Measurements from ENCODE around the gene SLC25A15. TPM values are rescaled to one million over a fixed set of nuclear protein-coding genes. Genes with fewer than 3 reads are reported as not detected.

SLC25A15 gene
- total and polyA plus RNA-seq, 2 donors (not counting 1 experiment from before 2014, with no cell fraction given) = 2.4 to 3.8 TPM

- Histone ChIP-seq H3K9ac (ENCODE audit: low read length) (no peak overlapping the region), H4K20me1 (ENCODE audit: control insufficient read depth, insufficient read depth, low read length, poor library complexity, severe bottlenecking) (no peaks in the 10 kb centered on the region), H3K79me2 (ENCODE audit: control insufficient read depth, insufficient read depth, low read length) (peaks cover 7% of the 10 kb centered on the region), H3K36me3 (replicated peaks in 1 of 2; ENCODE audit: control extremely low read depth in 1 of 2, control insufficient read depth in 1 of 2, extremely low read depth in 1 of 2, insufficient read depth in 2 of 2, low read length in 1 of 2) (peaks cover 6 to 57% of the 10 kb centered on the region in 2 experiments), H2AFZ (ENCODE audit: insufficient read depth, low read depth, low read length, poor library complexity, severe bottlenecking) (no peak overlapping the region), H3K4me3 (ENCODE audit: control extremely low read depth in 1 of 5, extremely low read depth in 1 of 5, insufficient read depth in 1 of 5, low read depth in 2 of 5, low read length in 4 of 5) (no peak overlapping the region), H3K4me2 (replicated peaks; ENCODE audit: low read depth, low read length, poor library complexity, severe bottlenecking) (no peak overlapping the region), H3K27ac (ENCODE audit: low read length in 2 of 2) (no peak overlapping the region), H3K4me1 (ENCODE audit: control insufficient read depth in 2 of 2, insufficient read depth in 2 of 2, low read length in 2 of 2) (no peaks in the 10 kb centered on the region), H3K27me3 (replicated peaks in 1 of 4; ENCODE audit: control extremely low read depth in 1 of 4, control insufficient read depth in 3 of 4, insufficient read depth in 4 of 4, low read length in 3 of 4) (no peaks in the 10 kb centered on the region), H3K9me3 (ENCODE audit: control extremely low read depth in 1 of 3, control insufficient read depth in 2 of 3, insufficient read depth in 1 of 3, low read length in 2 of 3) (no peaks in the 10 kb centered on the region)
- H3K27me3 Mint-ChIP-seq = no peaks in the 10 kb centered on the region
- DNase-seq (no peak), ATAC-seq (ENCODE audit: low read depth) (no peak)
- peaks cover 11% of the 10 kb centered on the region for H3K4me1 Mint-ChIP-seq
- H3K9me3 Mint-ChIP-seq (ENCODE audit: insufficient read depth) = no peaks in the 10 kb centered on the region
- no peak overlapping the region for H3K4me3 Mint-ChIP-seq
- intact Hi-C loops (cut with micrococcal nuclease) = no loop called here
- no CpG with 5 or more reads among the region's 1 CpG for WGBS (ENCODE audit: insufficient coverage)
- TF ChIP-seq EZH2 (IDR thresholded peaks at IDR 0.05; ENCODE audit: borderline replicate concordance, insufficient read depth, low read depth, low read length, poor library complexity, severe bottlenecking) = no peak
- no peak for TF ChIP-seq CTCF (IDR thresholded peaks at IDR 0.05)
- H3K27ac Mint-ChIP-seq = no peak overlapping the region
- CTCF ChIA-PET = no interaction called here
- POLR2A ChIA-PET = no interaction called here
Measured at GRCh38 chr13:40756042-40756441, 33.4 kb upstream of the SLC25A15 start.

GRCh38 chr13:40758811-40759210, 30.6 kb upstream of the SLC25A15 start:
- CTCF ChIA-PET = no interaction called here

More at GRCh38 chr13:40758811-40759210, 30.6 kb upstream of the SLC25A15 start:
- intact Hi-C loops (cut with micrococcal nuclease) = no loop called here
- peaks cover 13% of the 10 kb centered on the region for H3K4me1 Mint-ChIP-seq
- H3K27me3 Mint-ChIP-seq = no peaks in the 10 kb centered on the region
- no peak overlapping the region for H3K4me3 Mint-ChIP-seq
- Histone ChIP-seq H3K9ac (ENCODE audit: low read length) (no peak overlapping the region), H3K27me3 (replicated peaks in 1 of 4; ENCODE audit: control extremely low read depth in 1 of 4, control insufficient read depth in 3 of 4, insufficient read depth in 4 of 4, low read length in 3 of 4) (no peaks in the 10 kb centered on the region), H3K4me2 (replicated peaks; ENCODE audit: low read depth, low read length, poor library complexity, severe bottlenecking) (no peak overlapping the region), H3K4me3 (ENCODE audit: control extremely low read depth in 1 of 5, extremely low read depth in 1 of 5, insufficient read depth in 1 of 5, low read depth in 2 of 5, low read length in 4 of 5) (no peak overlapping the region), H3K36me3 (replicated peaks in 1 of 2; ENCODE audit: control extremely low read depth in 1 of 2, control insufficient read depth in 1 of 2, extremely low read depth in 1 of 2, insufficient read depth in 2 of 2, low read length in 1 of 2) (peaks cover 3 to 37% of the 10 kb centered on the region in 2 experiments), H3K27ac (ENCODE audit: low read length in 2 of 2) (no peak overlapping the region), H2AFZ (ENCODE audit: insufficient read depth, low read depth, low read length, poor library complexity, severe bottlenecking) (no peak overlapping the region), H3K9me3 (ENCODE audit: control extremely low read depth in 1 of 3, control insufficient read depth in 2 of 3, insufficient read depth in 1 of 3, low read length in 2 of 3) (no peaks in the 10 kb centered on the region), H4K20me1 (ENCODE audit: control insufficient read depth, insufficient read depth, low read length, poor library complexity, severe bottlenecking) (no peaks in the 10 kb centered on the region), H3K79me2 (ENCODE audit: control insufficient read depth, insufficient read depth, low read length) (peaks cover 7% of the 10 kb centered on the region), H3K4me1 (ENCODE audit: control insufficient read depth in 2 of 2, insufficient read depth in 2 of 2, low read length in 2 of 2) (no peaks in the 10 kb centered on the region)
- WGBS (ENCODE audit: insufficient coverage) = 100% methylated on average over 1 of the region's 4 CpGs
- no peak for DNase-seq
- TF ChIP-seq CTCF (IDR thresholded peaks at IDR 0.05) = no peak
- no peak for TF ChIP-seq EZH2 (IDR thresholded peaks at IDR 0.05; ENCODE audit: borderline replicate concordance, insufficient read depth, low read depth, low read length, poor library complexity, severe bottlenecking)
- POLR2A ChIA-PET = no interaction called here
- H3K9me3 Mint-ChIP-seq (ENCODE audit: insufficient read depth) = no peaks in the 10 kb centered on the region
- ATAC-seq (ENCODE audit: low read depth) = no peak
- no peak overlapping the region for H3K27ac Mint-ChIP-seq
